Nucleus accumbens (tissue), 56 donors: ENCODE measurements around the gene PDGFC.
"Not testable (repeated sequence)": the region's sequence is repeated elsewhere in the genome, so short reads cannot be mapped to it uniquely, and the experiment has no call there.

Source experiments
- DNase-seq, 56 donors: peaks; one replicate each; lab custom pipeline; 2025; lab: John Stamatoyannopoulos, UW

Gene PDGFC

GRCh38 chr4:156953951-156954350, 17.6 kb downstream of the PDGFC start:
- no peak for DNase-seq

GRCh38 chr4:156953001-156953400, 18.6 kb downstream of the PDGFC start:
- DNase-seq: no peak

- DNase-seq: no peak
Measured at GRCh38 chr4:156952078-156952759, 19.4 kb downstream of the PDGFC start.

GRCh38 chr4:156950948-156951347, 20.7 kb downstream of the PDGFC start:
- no peak for DNase-seq

- DNase-seq: no peak
Measured at GRCh38 chr4:156950090-156950489, 21.5 kb downstream of the PDGFC start.

- no peak for DNase-seq
Measured at GRCh38 chr4:156949373-156949814, 22.2 kb downstream of the PDGFC start.

GRCh38 chr4:156948738-156949137, 22.9 kb downstream of the PDGFC start:
- no peak for DNase-seq

- no peak for DNase-seq
Measured at GRCh38 chr4:156948133-156948532, 23.5 kb downstream of the PDGFC start.

GRCh38 chr4:156946516-156947424, 24.8 kb downstream of the PDGFC start:
- peak in 1 of 56 donors; percentile 44 for DNase-seq

GRCh38 chr4:156945532-156945931, 26.1 kb downstream of the PDGFC start:
- DNase-seq: no peak

- DNase-seq: no peak
Measured at GRCh38 chr4:156942991-156943390, 28.6 kb downstream of the PDGFC start.

- DNase-seq: no peak
Measured at GRCh38 chr4:156941940-156942548, 29.6 kb downstream of the PDGFC start.

- no peak for DNase-seq
Measured at GRCh38 chr4:156939801-156940200, 31.8 kb downstream of the PDGFC start.

- no peak for DNase-seq
Measured at GRCh38 chr4:156939139-156939538, 32.5 kb downstream of the PDGFC start.

GRCh38 chr4:156934259-156934635, 37.4 kb downstream of the PDGFC start:
- no peak for DNase-seq

GRCh38 chr4:156933633-156934258, 37.9 kb downstream of the PDGFC start:
- DNase-seq: no peak

- not testable (repeated sequence) for DNase-seq
Measured at GRCh38 chr4:156932360-156932759, 39.2 kb downstream of the PDGFC start.

- DNase-seq: no peak
Measured at GRCh38 chr4:156931267-156931666, 40.3 kb downstream of the PDGFC start.

- no peak for DNase-seq
Measured at GRCh38 chr4:156929386-156930105, 42.1 kb downstream of the PDGFC start.

GRCh38 chr4:156924774-156925315, 46.8 kb downstream of the PDGFC start:
- no peak for DNase-seq
